Tibial nerve (tissue), 4 donors: ENCODE measurements around the gene KCNH2. TPM values are rescaled to one million over a fixed set of nuclear protein-coding genes. Genes with fewer than 3 reads are reported as not detected.
A peak's percentile ranks its signal among the peaks of the same experiment; 100 is the strongest.

Experiments used
- DNase-seq, 2 donors: peaks; one replicate each; pipeline ENCODE4 v3.0.0-alpha.2; 2019; ENCODE audit warnings: low spot score in 2 of 2
- H3K27ac ChIP-seq, 4 donors: fragments of 200-600 bp; sonication (generic) in 3 of 4; one replicate each; pipeline ENCODE4 v1.5.1; 2017 to 2019; ENCODE audit warnings: mild to moderate bottlenecking in 1 of 4
- H3K27me3 ChIP-seq, 2 donors: fragments of 200-600 bp; sonication (generic) in 1 of 2; one replicate each; pipeline versions ENCODE4 v1.5.1 to v1.6.0; 2017 to 2019
- H3K36me3 ChIP-seq, 3 donors: fragments of 200-600 bp; sonication (generic); one replicate each; pipeline ENCODE4 v1.5.1; 2018 to 2019
- H3K4me1 ChIP-seq, 4 donors: fragments of 200-600 bp; sonication (generic) in 3 of 4; one replicate each; pipeline ENCODE4 v1.5.1; 2017 to 2019
- H3K4me3 ChIP-seq, 4 donors: fragments of 200-600 bp; sonication (generic) in 3 of 4; one replicate each; pipeline ENCODE4 v1.5.1; 2017 to 2019; ENCODE audit warnings: mild to moderate bottlenecking in 1 of 4, moderate library complexity in 1 of 4
- H3K9me3 ChIP-seq, 4 donors: fragments of 200-600 bp; sonication (generic) in 3 of 4; one replicate each; pipeline ENCODE4 v1.5.1; 2017 to 2019
- EP300 ChIP-seq, 2 donors: sonication (generic); formaldehyde crosslinking; IDR thresholded peaks; one replicate each; pipeline ENCODE4 v1.6.1; 2017; ENCODE audit warnings: antibody characterized with exemption in 2 of 2, mild to moderate bottlenecking in 1 of 2
- POLR2A ChIP-seq, 2 donors: fragments of 450-650 bp; IDR thresholded peaks; one replicate each; pipeline ENCODE4 v1.6.1; 2017; ENCODE audit warnings: antibody characterized with exemption in 2 of 2, mild to moderate bottlenecking in 2 of 2, moderate library complexity in 2 of 2
- WGBS, 2 donors: methylation state at CpG; one replicate each; pipeline ENCODE4 v1.1.5; 2018; 5-methylcytosine and 5-hydroxymethylcytosine counted together
- total RNA-seq, 4 donors: library from RNA; depleted of rRNA; stranded (reverse); fragments of >200 nt; gene quantifications; one replicate each; pipeline ENCODE4 v1.1.0, GENCODE V29; 2016
- TF ChIP-seq, protein P1 (sequence below), 5 experiments: fragments of 200-600 bp in 3 of 5; fragments of 450-650 bp in 2 of 5; sonication (generic) in 3 of 5; IDR thresholded peaks; one replicate each; pipeline ENCODE4 v1.5.1; 2016 to 2019; ENCODE audit warnings: antibody characterized with exemption in 5 of 5, mild to moderate bottlenecking in 3 of 5, moderate library complexity in 2 of 5

Gene KCNH2
- total RNA-seq, 4 donors from 2014 or later, result 1.5 to 9.0 (median 2.4) TPM

DNA sequence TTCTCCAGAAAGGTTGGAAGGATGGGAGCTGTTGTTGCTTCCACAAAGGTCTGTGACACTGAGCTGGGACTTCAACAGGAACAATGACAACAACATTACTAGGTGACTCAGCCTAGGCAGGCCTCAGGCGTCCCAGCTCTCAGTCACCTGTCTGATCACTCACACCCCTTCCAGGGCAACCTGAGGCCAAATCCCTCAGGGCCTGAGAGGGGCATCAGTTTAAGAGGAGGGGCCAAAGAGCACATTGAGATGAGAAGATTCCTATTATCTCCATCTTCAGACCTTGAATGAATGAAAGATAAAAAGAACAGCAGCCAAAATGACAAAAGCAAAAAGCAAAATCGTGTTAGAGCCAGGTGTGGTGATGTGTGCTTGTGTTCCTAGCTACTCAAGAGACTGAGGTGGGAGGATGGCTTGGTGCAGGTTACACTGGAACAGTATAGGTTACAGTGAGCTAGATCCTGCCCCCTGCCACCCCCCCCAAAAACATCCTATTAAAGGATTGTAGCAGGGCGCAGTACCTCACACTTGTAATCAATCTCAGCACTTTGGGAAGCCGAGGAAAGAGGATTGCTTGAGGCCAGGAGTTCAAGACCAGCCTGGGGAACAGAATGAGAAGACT is 46.4 kb upstream of the KCNH2 start, which contains the start of gene ATG9B:
TSS of gene ATG9B (minus strand) at position 60 of the 622 bp plus-strand sequence. CDS start 71 bp downstream, outside the sequence.
- Histone ChIP-seq H3K27me3 (peaks cover 0 to 39% of the 10 kb centered on the region in 2 donors), H3K4me1 (peaks cover 0 to 14% (median 6%) of the 10 kb centered on the region in 4 donors), H3K4me3 (no peak within 1 kb of the TSS), H3K9me3 (no peaks in the 10 kb centered on the region), H3K27ac (no peak within 1 kb of the TSS), H3K36me3 (no peaks in the 10 kb centered on the region)
- no peak for DNase-seq
- WGBS, 2 donors, result 63 to 64% methylated on average over 4 of the region's 4 CpGs
- TF ChIP-seq EP300 (IDR thresholded peaks at IDR 0.05) (no peak), POLR2A (IDR thresholded peaks at IDR 0.05) (no peak)
- TF ChIP-seq, protein P1, sequence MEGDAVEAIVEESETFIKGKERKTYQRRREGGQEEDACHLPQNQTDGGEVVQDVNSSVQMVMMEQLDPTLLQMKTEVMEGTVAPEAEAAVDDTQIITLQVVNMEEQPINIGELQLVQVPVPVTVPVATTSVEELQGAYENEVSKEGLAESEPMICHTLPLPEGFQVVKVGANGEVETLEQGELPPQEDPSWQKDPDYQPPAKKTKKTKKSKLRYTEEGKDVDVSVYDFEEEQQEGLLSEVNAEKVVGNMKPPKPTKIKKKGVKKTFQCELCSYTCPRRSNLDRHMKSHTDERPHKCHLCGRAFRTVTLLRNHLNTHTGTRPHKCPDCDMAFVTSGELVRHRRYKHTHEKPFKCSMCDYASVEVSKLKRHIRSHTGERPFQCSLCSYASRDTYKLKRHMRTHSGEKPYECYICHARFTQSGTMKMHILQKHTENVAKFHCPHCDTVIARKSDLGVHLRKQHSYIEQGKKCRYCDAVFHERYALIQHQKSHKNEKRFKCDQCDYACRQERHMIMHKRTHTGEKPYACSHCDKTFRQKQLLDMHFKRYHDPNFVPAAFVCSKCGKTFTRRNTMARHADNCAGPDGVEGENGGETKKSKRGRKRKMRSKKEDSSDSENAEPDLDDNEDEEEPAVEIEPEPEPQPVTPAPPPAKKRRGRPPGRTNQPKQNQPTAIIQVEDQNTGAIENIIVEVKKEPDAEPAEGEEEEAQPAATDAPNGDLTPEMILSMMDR (IDR thresholded peaks at IDR 0.05), result no peak

DNA sequence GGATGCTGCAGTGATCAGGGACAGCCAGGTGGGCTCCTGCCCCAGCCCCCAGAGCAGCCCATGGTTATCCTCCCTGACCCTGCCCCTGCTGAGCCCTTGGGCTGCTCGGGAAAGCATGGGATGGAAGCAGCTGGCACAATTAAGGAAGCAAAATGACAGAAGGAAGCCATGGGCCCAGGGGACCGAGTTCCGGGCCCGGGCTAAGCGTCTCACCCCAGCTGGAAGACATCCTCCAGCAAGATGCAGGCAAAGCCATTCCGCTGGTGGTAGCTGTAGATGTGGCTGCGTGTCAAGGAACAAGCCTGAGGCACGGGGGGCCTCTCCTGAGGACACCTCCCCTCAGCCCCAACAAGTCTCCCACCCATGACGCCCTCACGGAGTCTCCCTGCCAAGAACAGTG is 45.1 kb upstream of the KCNH2 start:
- no peaks in the 10 kb centered on the region for H3K36me3 ChIP-seq
- peaks cover 0 to 16% (median 7%) of the 10 kb centered on the region in 4 donors for H3K4me1 ChIP-seq
- no peak for DNase-seq
- 77 to 79% methylated on average over 6 to 10 of the region's 10 CpGs for WGBS, 2 donors
- H3K9me3 ChIP-seq, result no peaks in the 10 kb centered on the region
- TF ChIP-seq POLR2A (IDR thresholded peaks at IDR 0.05) (no peak), EP300 (IDR thresholded peaks at IDR 0.05) (no peak)
- TF ChIP-seq, protein P1 (IDR thresholded peaks at IDR 0.05), result no peak
- H3K27ac ChIP-seq, result no peak overlapping the region
- H3K27me3 ChIP-seq, result peaks cover 0 to 51% of the 10 kb centered on the region in 2 donors
- H3K4me3 ChIP-seq, result no peak overlapping the region

DNA sequence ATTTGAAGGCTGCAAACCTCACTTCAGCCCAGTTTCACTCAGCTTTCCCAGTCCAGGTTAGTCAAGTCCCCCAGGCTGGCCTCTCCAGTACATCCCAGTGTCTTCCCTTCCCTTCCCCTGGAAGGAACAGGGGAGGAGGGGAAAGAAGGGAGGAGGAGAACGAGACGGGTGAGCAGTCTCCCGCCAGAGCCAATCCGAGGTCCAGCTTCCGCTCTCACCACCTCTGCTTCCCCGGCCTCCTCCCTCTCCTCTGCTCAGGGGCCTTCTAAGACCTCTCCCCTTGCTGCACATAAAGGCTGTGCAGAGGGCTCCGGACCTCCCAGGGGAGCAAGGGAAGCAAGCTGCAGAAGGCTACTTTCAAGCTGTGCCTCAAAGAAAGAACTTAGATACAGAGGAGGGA is 42.1 kb upstream of the KCNH2 start:
- Histone ChIP-seq H3K27ac (no peak overlapping the region), H3K4me1 (peaks cover 0 to 18% (median 10%) of the 10 kb centered on the region in 4 donors), H3K4me3 (no peak overlapping the region), H3K27me3 (peaks cover 0 to 71% of the 10 kb centered on the region in 2 donors), H3K9me3 (no peaks in the 10 kb centered on the region), H3K36me3 (no peaks in the 10 kb centered on the region)
- DNase-seq, result no peak
- no peak for TF ChIP-seq POLR2A (IDR thresholded peaks at IDR 0.05)
- TF ChIP-seq, protein P1 (IDR thresholded peaks at IDR 0.05), result no peak
- no peak for TF ChIP-seq EP300 (IDR thresholded peaks at IDR 0.05)
- 23 to 24% methylated on average over 7 of the region's 7 CpGs for WGBS, 2 donors

DNA sequence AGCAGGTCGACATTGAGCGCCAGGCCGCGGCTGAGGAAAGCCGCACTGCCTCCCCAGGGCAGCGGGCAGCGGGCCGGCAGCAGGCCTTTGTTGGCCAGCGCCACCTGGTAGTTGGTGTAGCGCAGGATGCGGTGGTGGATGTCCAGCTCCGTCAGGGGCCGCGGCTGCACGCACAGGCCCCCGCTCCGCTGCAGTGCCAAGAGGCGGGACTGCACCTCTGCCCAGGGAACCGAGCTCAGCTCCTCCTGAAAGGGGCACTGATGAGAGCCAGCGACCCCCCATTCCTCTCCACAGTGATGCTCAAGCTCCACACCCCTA is 41.0 kb upstream of the KCNH2 start:
- Histone ChIP-seq H3K27me3 (peaks cover 2 to 80% of the 10 kb centered on the region in 2 donors), H3K4me1 (peaks cover 0 to 20% (median 11%) of the 10 kb centered on the region in 4 donors), H3K27ac (no peak overlapping the region), H3K9me3 (no peaks in the 10 kb centered on the region), H3K4me3 (peak overlapping the region in 2 of 4 donors; percentile 18 to 34), H3K36me3 (no peaks in the 10 kb centered on the region)
- TF ChIP-seq POLR2A (IDR thresholded peaks at IDR 0.05), result no peak
- TF ChIP-seq, protein P1 (IDR thresholded peaks at IDR 0.05), result no peak
- TF ChIP-seq EP300 (IDR thresholded peaks at IDR 0.05), result no peak
- WGBS, 2 donors, result 9 to 30% methylated on average over 5 to 14 of the region's 20 CpGs
- no peak for DNase-seq

DNA sequence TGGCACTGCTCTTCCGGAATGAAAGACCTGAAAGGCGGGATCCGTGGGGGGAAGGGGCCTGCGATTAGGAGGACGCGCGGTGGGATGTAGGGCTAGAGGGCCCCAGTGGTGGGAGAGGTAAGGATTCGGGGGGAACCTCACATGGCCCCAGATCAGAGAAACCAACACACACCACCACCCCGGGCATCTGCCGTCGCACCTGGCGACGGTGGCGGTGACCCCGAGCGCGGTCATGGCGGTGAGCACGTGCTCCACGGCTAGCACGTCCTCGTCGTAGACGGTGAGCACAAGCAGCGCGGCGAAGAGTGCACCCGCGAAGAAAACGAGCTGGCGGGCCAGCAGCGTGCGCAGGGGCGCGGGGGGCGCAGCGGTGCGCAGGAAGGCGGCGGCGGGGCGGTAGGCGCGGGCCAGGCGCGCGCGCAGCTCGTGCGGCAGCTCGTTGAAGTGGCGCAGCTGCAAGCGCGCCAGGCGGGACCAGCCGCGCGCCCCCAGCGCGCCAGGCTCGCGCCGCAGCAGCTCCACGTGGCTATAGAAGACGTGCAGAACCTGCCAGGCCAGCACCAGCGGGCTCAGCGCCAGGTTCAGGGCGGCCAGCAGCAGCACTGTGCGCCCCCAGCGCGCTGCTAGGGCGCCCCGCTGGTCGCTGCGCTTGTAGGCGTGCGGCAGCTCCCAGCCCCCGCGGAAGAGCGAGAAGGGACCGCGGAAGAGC is 40.5 kb upstream of the KCNH2 start:
- 2 to 4% methylated on average over 15 to 70 of the region's 82 CpGs for WGBS, 2 donors
- Histone ChIP-seq H3K4me1 (peaks cover 0 to 25% (median 16%) of the 10 kb centered on the region in 4 donors), H3K4me3 (peak overlapping the region in 2 of 4 donors; percentile 21 to 34), H3K36me3 (no peaks in the 10 kb centered on the region), H3K27ac (no peak overlapping the region), H3K9me3 (no peaks in the 10 kb centered on the region), H3K27me3 (peaks cover 2 to 80% of the 10 kb centered on the region in 2 donors)
- TF ChIP-seq, protein P1 (IDR thresholded peaks at IDR 0.05), result peak in 1 of 5 experiments; percentile 26
- TF ChIP-seq POLR2A (IDR thresholded peaks at IDR 0.05), result no peak
- DNase-seq, result no peak
